ENCODE measurements around the gene LCE1A.

GRCh38 chr1:152817309-152817708 is 10.0 kb upstream of the LCE1A start:
- no peak for TF ChIP-seq CTCF (IDR thresholded peaks at IDR 0.05)
- no peak for TF ChIP-seq POLR2A (IDR thresholded peaks at IDR 0.05)

Data from testis (tissue), 2 donors.